Right renal cortex interstitium (tissue), 3 donors: ENCODE data around the gene ZNF256. TPM values are rescaled to one million over a fixed set of nuclear protein-coding genes. Genes with fewer than 3 reads are reported as not detected.

ENCODE experiments used
- DNase-seq, 3 donors: peaks; one replicate each; pipeline ENCODE4 v3.0.0-alpha.2; 2013; ENCODE audit warnings: low read depth in 3 of 3, low spot score in 2 of 3
- polyA plus RNA-seq, 3 donors: library from polyadenylated mRNA; unstranded; fragments of 120-200 nt; gene quantifications; one replicate each; pipeline ENCODE4 v1.2.1, GENCODE V29; 2013; ENCODE audit not compliant: insufficient read length in 3 of 3

The ZNF256 gene
- polyA plus RNA-seq, 3 donors: 8.7 to 10.8 (median 9.7) TPM

DNA sequence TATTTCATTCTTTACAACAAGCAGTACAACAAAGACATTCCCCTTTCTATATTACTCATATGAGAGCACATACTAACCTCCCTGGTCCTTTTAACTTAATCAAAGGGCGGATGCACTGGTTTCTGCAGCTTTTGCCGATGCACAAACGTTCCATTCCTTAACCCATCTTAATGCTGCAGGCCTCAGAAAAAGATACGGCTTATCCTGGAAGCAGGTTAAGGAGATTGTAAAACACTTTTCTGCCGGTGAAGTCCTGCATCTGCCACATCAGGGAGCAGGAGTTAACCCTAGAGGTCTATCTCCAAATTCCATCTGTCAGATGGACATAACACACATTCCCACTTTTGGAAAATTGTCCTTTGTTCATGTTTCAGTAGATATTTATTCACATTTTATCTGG, 47.2 kb downstream of the ZNF256 start:
- DNase-seq: no peak

Other genes with a start within 250 kb of the ZNF256 start
- gene ZNF154, start 238.5 kb downstream of the ZNF256 start, polyA plus RNA-seq: 10 to 100 TPM; 24.1 to 27.6 (median 27.4) TPM
- 10 to 100 TPM; 20.7 to 21.4 (median 21.3) TPM for gene ZNF671, start 220.1 kb downstream of the ZNF256 start, polyA plus RNA-seq
- 10 to 100 TPM; 34.8 to 41.1 (median 38.1) TPM for gene ZNF776, start 200.9 kb downstream of the ZNF256 start, polyA plus RNA-seq
- 10 to 100 TPM; 20.8 to 22.3 (median 20.9) TPM for gene ZNF586, start 178.0 kb downstream of the ZNF256 start, polyA plus RNA-seq
- gene ZNF552, start 132.8 kb downstream of the ZNF256 start, polyA plus RNA-seq: 10 to 100 TPM; 16.1 to 18.2 (median 17.3) TPM
- gene ZNF587B, start 117.4 kb downstream of the ZNF256 start, polyA plus RNA-seq: 10 to 100 TPM; 14.0 to 15.1 (median 14.0) TPM
- gene ZNF587, start 97.8 kb downstream of the ZNF256 start, polyA plus RNA-seq: 10 to 100 TPM; 18.4 to 24.2 (median 22.7) TPM
- 10 to 100 TPM; 52.9 to 54.8 (median 53.1) TPM for gene ZNF814, start 58.7 kb downstream of the ZNF256 start, polyA plus RNA-seq
- gene ZNF417, start 31.1 kb downstream of the ZNF256 start, polyA plus RNA-seq: 10 to 100 TPM; 20.3 to 29.4 (median 23.3) TPM
- 10 to 100 TPM; 18.7 to 24.2 (median 22.6) TPM for gene ZNF418, start 12.3 kb downstream of the ZNF256 start, polyA plus RNA-seq
- gene C19orf18, start 26.8 kb upstream of the ZNF256 start, polyA plus RNA-seq: 1 to 10 TPM; 1.5 to 2.1 (median 1.6) TPM
- gene ZNF606, start 55.1 kb upstream of the ZNF256 start, polyA plus RNA-seq: 10 to 100 TPM; 27.8 to 31.2 (median 30.9) TPM
- 1 to 10 TPM; 2.0 to 2.9 (median 2.5) TPM for gene ZSCAN1, start 86.3 kb upstream of the ZNF256 start, polyA plus RNA-seq
- 10 to 100 TPM; 20.0 to 24.0 (median 23.8) TPM for gene ZNF135, start 111.6 kb upstream of the ZNF256 start, polyA plus RNA-seq
- 10 to 100 TPM; 73.4 to 79.4 (median 78.2) TPM for gene ZSCAN18, start 150.5 kb upstream of the ZNF256 start, polyA plus RNA-seq
- gene ZNF329, start 203.1 kb upstream of the ZNF256 start, polyA plus RNA-seq: 10 to 100 TPM; 25.6 to 26.3 (median 25.8) TPM
- gene ZNF274, start 235.4 kb upstream of the ZNF256 start, polyA plus RNA-seq: 10 to 100 TPM; 17.6 to 19.5 (median 18.4) TPM